Testis (tissue), 3 donors: ENCODE data around the gene OR2T6. TPM values are rescaled to one million over a fixed set of nuclear protein-coding genes. Genes with fewer than 3 reads are reported as not detected.
"Not testable (repeated sequence)": the region's sequence is repeated elsewhere in the genome, so short reads cannot be mapped to it uniquely, and the experiment has no call there.

ENCODE experiments used
- DNase-seq: peaks from one replicate; pipeline ENCODE4 v3.0.0-alpha.2; 2019
- H3K27ac ChIP-seq, 2 donors: fragments of 200-600 bp; sonication (generic); one replicate each; pipeline ENCODE4 v1.5.1; 2019
- H3K27me3 ChIP-seq: fragments of 200-600 bp; sonication (generic); one replicate; pipeline ENCODE4 v1.5.1; 2019
- H3K36me3 ChIP-seq: fragments of 200-600 bp; sonication (generic); one replicate; pipeline ENCODE4 v1.5.1; 2017; ENCODE audit warnings: low read depth; ENCODE audit errors: missing control alignments
- H3K4me1 ChIP-seq: fragments of 200-600 bp; sonication (generic); one replicate; pipeline ENCODE4 v1.5.1; 2019
- H3K4me3 ChIP-seq, 2 donors: fragments of 200-600 bp; sonication (generic); one replicate each; pipeline ENCODE4 v1.5.1; 2017 to 2019
- H3K9me3 ChIP-seq: fragments of 200-600 bp; sonication (generic); one replicate; pipeline ENCODE4 v1.5.1; 2017
- CTCF ChIP-seq, 3 experiments: fragments of 450-650 bp in 2 of 3; fragments of 200-600 bp in 1 of 3; sonication (generic) in 1 of 3; IDR thresholded peaks; one replicate each; pipeline ENCODE4 v1.5.1; 2016 to 2019; ENCODE audit warnings: antibody characterized with exemption in 3 of 3, mild to moderate bottlenecking in 2 of 3, moderate library complexity in 1 of 3
- POLR2A ChIP-seq: fragments of 450-650 bp; IDR thresholded peaks from one replicate; pipeline ENCODE4 v1.6.1; 2017; ENCODE audit warnings: antibody characterized with exemption, mild to moderate bottlenecking, moderate library complexity
- WGBS, 2 donors: methylation state at CpG; one replicate each; pipeline ENCODE4 v1.1.5; 2018; 5-methylcytosine and 5-hydroxymethylcytosine counted together
- intact Hi-C: fragments of 100-400 bp; cut with DNase I; formaldehyde crosslinking; loops from one replicate; pipeline ENCODE4 v1.15.1; 2023; ENCODE audit warnings: low total_unique reads
- polyA plus RNA-seq: library from polyadenylated mRNA; stranded (reverse); fragments of 350-450 nt; fragmentation: Illumina TruSeq; extraction: RNeasy Lipid Tissue Mini Kit (QIAGEN cat#74804); gene quantifications from one replicate; pipeline ENCODE4 v1.2.3, GENCODE V29; 2014; ENCODE audit warnings: low read depth, low replicate concordance; ENCODE audit not compliant: insufficient read depth
- total RNA-seq, 2 donors: library from RNA; depleted of rRNA; stranded (reverse); fragments of >200 nt; gene quantifications; one replicate each; pipeline ENCODE4 v1.2.3, GENCODE V29; 2016

OR2T6 gene
- total and polyA plus RNA-seq, 3 donors from 2014 or later = 0.06 TPM; not detected in 2

- 74 to 82% methylated on average over 8 of the region's 8 CpGs for WGBS, 2 donors
- Histone ChIP-seq H3K27ac (no peak overlapping the region), H3K27me3 (no peaks in the 10 kb centered on the region), H3K4me3 (no peak overlapping the region), H3K9me3 (no peaks in the 10 kb centered on the region), H3K36me3 (no peaks in the 10 kb centered on the region), H3K4me1 (no peaks in the 10 kb centered on the region)
- DNase-seq = no peak
- no peak for TF ChIP-seq CTCF (IDR thresholded peaks at IDR 0.05)
- TF ChIP-seq POLR2A = no peak
- intact Hi-C loops = no loop called here
Observed at GRCh38 chr1:248406721-248407692, 31.5 kb downstream of the OR2T6 start.

GRCh38 chr1:248416226-248416625 is 40.7 kb downstream of the OR2T6 start:
- DNase-seq = no peak
- H3K36me3 ChIP-seq = no peaks in the 10 kb centered on the region
- no peak overlapping the region for H3K4me3 ChIP-seq
- H3K4me1 ChIP-seq = no peaks in the 10 kb centered on the region
- TF ChIP-seq POLR2A (no peak), CTCF (IDR thresholded peaks at IDR 0.05) (no peak)
- WGBS, 2 donors = 57 to 72% methylated on average over 3 of the region's 3 CpGs
- intact Hi-C loops = no loop called here
- H3K27ac ChIP-seq = no peak overlapping the region
- no peaks in the 10 kb centered on the region for H3K9me3 ChIP-seq
- no peaks in the 10 kb centered on the region for H3K27me3 ChIP-seq

- no peak for TF ChIP-seq POLR2A
- TF ChIP-seq CTCF (IDR thresholded peaks at IDR 0.05) = no peak
- no peak overlapping the region for H3K4me3 ChIP-seq
- no peak overlapping the region for H3K27ac ChIP-seq
- no peak for DNase-seq
- no peaks in the 10 kb centered on the region for H3K9me3 ChIP-seq
- H3K36me3 ChIP-seq = no peaks in the 10 kb centered on the region
- intact Hi-C loops = no loop called here
- WGBS, 2 donors = 78 to 81% methylated on average over 2 of the region's 2 CpGs
- H3K4me1 ChIP-seq = no peaks in the 10 kb centered on the region
- no peaks in the 10 kb centered on the region for H3K27me3 ChIP-seq
Observed at GRCh38 chr1:248417854-248418253, 42.3 kb downstream of the OR2T6 start.

- DNase-seq = no peak
- Histone ChIP-seq H3K4me1 (no peaks in the 10 kb centered on the region), H3K4me3 (no peak overlapping the region), H3K36me3 (no peaks in the 10 kb centered on the region), H3K27me3 (no peaks in the 10 kb centered on the region), H3K9me3 (no peaks in the 10 kb centered on the region), H3K27ac (no peak overlapping the region)
- intact Hi-C loops = no loop called here
- 26 to 27% methylated on average over 1 of the region's 1 CpG for WGBS, 2 donors
- TF ChIP-seq POLR2A = no peak
- TF ChIP-seq CTCF (IDR thresholded peaks at IDR 0.05) = no peak
Observed at GRCh38 chr1:248421384-248421783, 45.8 kb downstream of the OR2T6 start.

GRCh38 chr1:248427526-248428191 is 52.1 kb downstream of the OR2T6 start:
- H3K9me3 ChIP-seq, DNase-seq, H3K4me3 ChIP-seq, H3K27ac ChIP-seq, H3K27me3 ChIP-seq, H3K4me1 ChIP-seq, H3K36me3 ChIP-seq, intact Hi-C loops: not testable (repeated sequence)
- 43 to 51% methylated on average over 3 of the region's 3 CpGs for WGBS, 2 donors

GRCh38 chr1:248428192-248428533 is 52.6 kb downstream of the OR2T6 start:
- 70 to 78% methylated on average over 3 of the region's 3 CpGs for WGBS, 2 donors
- H3K27ac ChIP-seq, H3K9me3 ChIP-seq, H3K36me3 ChIP-seq, H3K4me1 ChIP-seq, intact Hi-C loops, H3K27me3 ChIP-seq, H3K4me3 ChIP-seq, DNase-seq: not testable (repeated sequence)

- H3K9me3 ChIP-seq, H3K36me3 ChIP-seq, H3K4me3 ChIP-seq, H3K27ac ChIP-seq, H3K27me3 ChIP-seq, intact Hi-C loops, DNase-seq, H3K4me1 ChIP-seq: not testable (repeated sequence)
- 68 to 70% methylated on average over 11 of the region's 11 CpGs for WGBS, 2 donors
Observed at GRCh38 chr1:248431683-248432082, 56.1 kb downstream of the OR2T6 start.

- H3K4me3 ChIP-seq, H3K9me3 ChIP-seq, H3K27ac ChIP-seq, intact Hi-C loops, H3K4me1 ChIP-seq, H3K36me3 ChIP-seq, DNase-seq, H3K27me3 ChIP-seq: not testable (repeated sequence)
- 51% methylated on average over 4 of the region's 4 CpGs for WGBS, 2 donors
Observed at GRCh38 chr1:248432201-248432600, 56.7 kb downstream of the OR2T6 start.
